ENCODE data around the gene MT1E. TPM values are rescaled to one million over a fixed set of nuclear protein-coding genes. Genes with fewer than 3 reads are reported as not detected.
"Not testable (repeated sequence)": the region's sequence is repeated elsewhere in the genome, so short reads cannot be mapped to it uniquely, and the experiment has no call there.

MT1E gene
- total RNA-seq, 1 experiment from 2014 or later = not detected

DNA sequence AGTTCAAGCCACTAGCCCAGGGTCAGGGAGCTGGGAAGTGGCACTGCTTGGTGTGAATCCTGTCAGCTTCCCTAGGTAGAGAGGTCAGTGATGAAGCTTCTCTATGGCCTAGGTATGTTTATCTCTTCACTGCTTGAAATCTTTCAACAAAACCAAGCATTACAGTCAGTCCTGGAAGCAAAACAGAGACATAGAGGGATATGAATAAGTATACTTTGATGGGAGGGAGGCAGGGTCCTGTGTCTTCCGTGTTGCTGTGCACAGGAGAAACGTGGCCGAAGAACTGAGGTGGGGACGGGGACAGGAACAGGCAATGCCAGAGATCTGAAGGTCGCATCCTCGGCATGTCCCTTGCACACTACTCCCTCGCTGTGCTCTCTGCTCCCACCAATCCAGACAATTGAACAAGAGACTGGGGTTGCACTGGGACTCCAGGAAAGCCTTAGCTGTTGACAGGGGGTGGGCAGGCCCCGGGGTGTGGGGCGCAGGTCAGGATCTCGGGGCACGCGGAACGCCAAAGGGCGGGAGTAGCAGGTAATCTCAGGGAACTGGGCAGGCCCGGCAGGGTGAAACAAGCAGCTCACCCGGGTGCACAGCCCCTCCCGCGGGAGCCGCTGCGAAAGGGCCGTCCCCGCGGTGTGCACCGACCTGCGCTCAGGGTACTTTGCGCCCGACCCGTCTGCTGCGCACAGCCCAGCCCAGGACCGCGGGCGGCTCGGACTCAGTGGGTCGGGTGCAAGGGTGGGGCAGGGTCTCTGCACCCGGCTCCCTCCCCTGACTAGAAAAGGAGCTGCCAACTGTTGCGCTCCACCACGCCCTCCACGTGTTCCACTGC lies 43.6 kb downstream of the MT1E start, which contains the start of gene MT1H:
TSS of gene MT1H (plus strand) at position 810 of the 835 bp plus-strand sequence. CDS start 71 bp downstream, outside the sequence.
- intact Hi-C loops (cut with micrococcal nuclease) = no loop called here
- H4K20me1 ChIP-seq (ENCODE audit: low read length) = no peaks in the 10 kb centered on the region
- ChIA-PET CTCF (no interaction called here), POLR2A (ENCODE audit: unreplicated experiment) (no interaction called here)
- peaks cover 22% of the 10 kb centered on the region for H3K4me1 ChIP-seq (ENCODE audit: insufficient read depth, low read length)
- DNase-seq = no peak
- no peak within 1 kb of the TSS for H2AFZ ChIP-seq (ENCODE audit: low read length)
- no peaks in the 10 kb centered on the region for H3K79me2 ChIP-seq (ENCODE audit: low read length)
- H3K27me3 ChIP-seq (ENCODE audit: low read length) = no peaks in the 10 kb centered on the region
- TF ChIP-seq EZH2phosphoT487 (IDR thresholded peaks at IDR 0.05; ENCODE audit: borderline replicate concordance, low read length) (no peak), EZH2 (IDR thresholded peaks at IDR 0.05; ENCODE audit: low read length, unreplicated experiment) (no peak)
- TF ChIP-seq, protein P1, sequence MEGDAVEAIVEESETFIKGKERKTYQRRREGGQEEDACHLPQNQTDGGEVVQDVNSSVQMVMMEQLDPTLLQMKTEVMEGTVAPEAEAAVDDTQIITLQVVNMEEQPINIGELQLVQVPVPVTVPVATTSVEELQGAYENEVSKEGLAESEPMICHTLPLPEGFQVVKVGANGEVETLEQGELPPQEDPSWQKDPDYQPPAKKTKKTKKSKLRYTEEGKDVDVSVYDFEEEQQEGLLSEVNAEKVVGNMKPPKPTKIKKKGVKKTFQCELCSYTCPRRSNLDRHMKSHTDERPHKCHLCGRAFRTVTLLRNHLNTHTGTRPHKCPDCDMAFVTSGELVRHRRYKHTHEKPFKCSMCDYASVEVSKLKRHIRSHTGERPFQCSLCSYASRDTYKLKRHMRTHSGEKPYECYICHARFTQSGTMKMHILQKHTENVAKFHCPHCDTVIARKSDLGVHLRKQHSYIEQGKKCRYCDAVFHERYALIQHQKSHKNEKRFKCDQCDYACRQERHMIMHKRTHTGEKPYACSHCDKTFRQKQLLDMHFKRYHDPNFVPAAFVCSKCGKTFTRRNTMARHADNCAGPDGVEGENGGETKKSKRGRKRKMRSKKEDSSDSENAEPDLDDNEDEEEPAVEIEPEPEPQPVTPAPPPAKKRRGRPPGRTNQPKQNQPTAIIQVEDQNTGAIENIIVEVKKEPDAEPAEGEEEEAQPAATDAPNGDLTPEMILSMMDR (conservative IDR thresholded peaks at IDR 0.05; ENCODE audit: low read depth, low read length) = no peak
- no peak within 1 kb of the TSS for H3K27ac ChIP-seq (ENCODE audit: low read length)
- H3K9ac ChIP-seq (ENCODE audit: low read length) = no peak within 1 kb of the TSS
- H3K36me3 ChIP-seq (ENCODE audit: low read depth, low read length) = no peaks in the 10 kb centered on the region
- H3K4me3 ChIP-seq (ENCODE audit: low read length) = no peak within 1 kb of the TSS
- no peak for ATAC-seq
- BruUV-seq (replicated peaks) = no TSS peak
- no peak within 1 kb of the TSS for H3K4me2 ChIP-seq (ENCODE audit: low read length)
- H3K9me2 ChIP-seq (replicated peaks; ENCODE audit: low read length) = no peaks in the 10 kb centered on the region
- H3F3A ChIP-seq (ENCODE audit: low read length, unreplicated experiment) = no peaks in the 10 kb centered on the region
- H3K9me3 ChIP-seq (ENCODE audit: low read length) = no peaks in the 10 kb centered on the region

DNA sequence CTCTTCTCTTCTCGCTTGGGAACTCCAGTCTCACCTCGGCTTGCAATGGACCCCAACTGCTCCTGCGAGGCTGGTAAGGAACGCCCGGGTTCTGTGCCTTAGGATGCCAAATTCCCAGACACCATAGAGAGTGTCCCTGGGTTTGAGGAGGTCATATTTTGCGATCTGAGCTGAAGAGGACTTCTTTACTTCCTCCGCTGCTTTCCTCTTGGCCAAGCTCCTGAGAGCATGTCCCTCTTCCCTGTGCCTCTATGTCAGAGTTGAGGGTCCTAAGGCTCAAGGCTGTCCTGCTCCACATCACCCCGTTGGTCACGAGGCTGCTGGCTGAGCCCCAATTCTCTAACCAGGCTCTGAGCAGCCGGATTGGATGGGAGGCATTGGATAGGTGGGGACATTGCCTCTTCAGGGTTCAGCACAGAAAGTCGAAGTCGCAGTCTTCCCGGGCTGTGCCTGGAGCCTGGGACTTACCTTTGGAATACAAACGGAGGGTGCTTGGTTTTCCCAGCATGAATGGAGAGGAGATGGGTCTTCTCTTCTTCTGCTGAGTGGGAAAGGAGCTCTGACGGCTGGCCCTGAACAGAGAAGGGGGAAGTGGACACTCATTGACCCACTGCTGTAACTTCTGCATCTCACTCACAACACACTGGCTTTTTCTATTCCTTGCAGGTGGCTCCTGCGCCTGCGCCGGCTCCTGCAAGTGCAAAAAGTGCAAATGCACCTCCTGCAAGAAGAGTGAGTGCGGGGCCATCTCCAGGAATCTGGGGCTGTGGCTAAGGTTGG lies 44.4 kb downstream of the MT1E start:
- CTCF ChIA-PET = no interaction called here
- ATAC-seq (no peak), DNase-seq (no peak)
- TF ChIP-seq, protein P1 (conservative IDR thresholded peaks at IDR 0.05; ENCODE audit: low read depth, low read length) = no peak
- Histone ChIP-seq H3F3A (ENCODE audit: low read length, unreplicated experiment) (no peaks in the 10 kb centered on the region), H3K4me2 (ENCODE audit: low read length) (no peak overlapping the region), H3K36me3 (ENCODE audit: low read depth, low read length) (no peaks in the 10 kb centered on the region), H3K9me3 (ENCODE audit: low read length) (no peaks in the 10 kb centered on the region), H4K20me1 (ENCODE audit: low read length) (no peaks in the 10 kb centered on the region), H3K4me3 (ENCODE audit: low read length) (no peak overlapping the region), H3K27me3 (ENCODE audit: low read length) (no peaks in the 10 kb centered on the region), H3K4me1 (ENCODE audit: insufficient read depth, low read length) (peaks cover 22% of the 10 kb centered on the region), H2AFZ (ENCODE audit: low read length) (no peak overlapping the region), H3K9me2 (replicated peaks; ENCODE audit: low read length) (no peaks in the 10 kb centered on the region), H3K27ac (ENCODE audit: low read length) (no peak overlapping the region), H3K9ac (ENCODE audit: low read length) (no peak overlapping the region), H3K79me2 (ENCODE audit: low read length) (no peaks in the 10 kb centered on the region)
- intact Hi-C loops (cut with micrococcal nuclease) = no loop called here
- no TSS peak for BruUV-seq (replicated peaks)
- POLR2A ChIA-PET (ENCODE audit: unreplicated experiment) = no interaction called here

DNA sequence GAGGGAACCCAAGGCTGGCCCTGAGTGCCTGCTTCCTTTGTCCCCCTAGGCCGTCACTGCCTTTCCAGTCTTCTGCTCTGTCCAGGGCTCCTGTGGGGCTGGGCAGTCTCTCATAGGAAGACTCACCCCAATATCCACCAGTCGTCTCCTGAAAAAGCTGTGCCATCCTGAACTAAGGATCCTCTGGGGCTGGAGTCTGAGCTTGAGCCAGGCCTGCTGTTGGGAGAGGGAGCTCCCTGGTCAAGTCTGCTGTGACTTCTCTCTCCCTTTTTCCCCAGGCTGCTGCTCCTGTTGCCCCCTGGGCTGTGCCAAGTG lies 45.0 kb downstream of the MT1E start:
- no peaks in the 10 kb centered on the region for H3F3A ChIP-seq (ENCODE audit: low read length, unreplicated experiment)
- H2AFZ ChIP-seq (ENCODE audit: low read length) = no peak overlapping the region
- TF ChIP-seq EZH2 (IDR thresholded peaks at IDR 0.05; ENCODE audit: low read length, unreplicated experiment) (no peak), EZH2phosphoT487 (IDR thresholded peaks at IDR 0.05; ENCODE audit: borderline replicate concordance, low read length) (no peak)
- TF ChIP-seq, protein P1 (conservative IDR thresholded peaks at IDR 0.05; ENCODE audit: low read depth, low read length) = no peak
- peaks cover 22% of the 10 kb centered on the region for H3K4me1 ChIP-seq (ENCODE audit: insufficient read depth, low read length)
- H3K27me3 ChIP-seq (ENCODE audit: low read length) = no peaks in the 10 kb centered on the region
- CTCF ChIA-PET = no interaction called here
- no peak overlapping the region for H3K9ac ChIP-seq (ENCODE audit: low read length)
- H3K9me2 ChIP-seq (replicated peaks; ENCODE audit: low read length) = no peaks in the 10 kb centered on the region
- no peak for DNase-seq
- H4K20me1 ChIP-seq (ENCODE audit: low read length) = no peaks in the 10 kb centered on the region
- intact Hi-C loops (cut with micrococcal nuclease) = no loop called here
- no peaks in the 10 kb centered on the region for H3K79me2 ChIP-seq (ENCODE audit: low read length)
- no peaks in the 10 kb centered on the region for H3K9me3 ChIP-seq (ENCODE audit: low read length)
- POLR2A ChIA-PET (ENCODE audit: unreplicated experiment) = no interaction called here
- no TSS peak for BruUV-seq (replicated peaks)
- H3K36me3 ChIP-seq (ENCODE audit: low read depth, low read length) = no peaks in the 10 kb centered on the region
- H3K27ac ChIP-seq (ENCODE audit: low read length) = no peak overlapping the region
- no peak overlapping the region for H3K4me3 ChIP-seq (ENCODE audit: low read length)
- no peak overlapping the region for H3K4me2 ChIP-seq (ENCODE audit: low read length)
- no peak for ATAC-seq

DNA sequence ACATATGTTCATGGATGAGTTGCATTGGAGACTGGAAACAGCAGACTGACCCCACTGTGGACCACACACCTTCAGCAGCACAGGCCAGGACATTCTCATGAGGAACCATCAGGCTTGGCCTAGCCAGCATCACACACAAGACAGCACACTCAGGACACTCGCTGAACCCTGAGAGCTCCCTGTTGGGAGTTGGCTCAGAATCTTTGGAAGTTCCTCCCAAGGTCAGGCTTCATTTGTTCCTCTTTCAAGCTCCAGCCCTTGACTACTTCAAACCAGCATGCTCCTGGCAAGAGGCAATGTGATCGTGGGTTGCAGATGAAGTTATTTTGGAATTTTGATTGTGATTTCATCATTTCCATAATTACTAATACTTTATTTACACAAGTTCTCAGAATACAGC lies 46.1 kb downstream of the MT1E start:
- ATAC-seq; H3F3A ChIP-seq (ENCODE audit: low read length, unreplicated experiment); H3K36me3 ChIP-seq (ENCODE audit: low read depth, low read length); H3K4me2 ChIP-seq (ENCODE audit: low read length); H3K79me2 ChIP-seq (ENCODE audit: low read length); H3K9ac ChIP-seq (ENCODE audit: low read length); BruUV-seq (replicated peaks); intact Hi-C loops (cut with micrococcal nuclease); H3K27me3 ChIP-seq (ENCODE audit: low read length); H3K27ac ChIP-seq (ENCODE audit: low read length); CTCF ChIA-PET; H3K4me3 ChIP-seq (ENCODE audit: low read length); H2AFZ ChIP-seq (ENCODE audit: low read length); H3K9me3 ChIP-seq (ENCODE audit: low read length); H3K9me2 ChIP-seq (replicated peaks; ENCODE audit: low read length); H4K20me1 ChIP-seq (ENCODE audit: low read length): not testable (repeated sequence)
- POLR2A ChIA-PET (ENCODE audit: unreplicated experiment) = interaction anchor here (1.1 kb wide), 1 partner anchor 68 kb away, joined by 4 read pairs; no protein-coding TSS in a partner anchor
- H3K4me1 ChIP-seq (ENCODE audit: insufficient read depth, low read length) = peaks cover 22% of the 10 kb centered on the region
- DNase-seq = peak; percentile 35

All from PC-3 (cell line).